H1 (cell line): Measurements from ENCODE around the gene RLN2. TPM values are rescaled to one million over a fixed set of nuclear protein-coding genes. Genes with fewer than 3 reads are reported as not detected.

Experiments used
- BRCA1 ChIP-seq: IDR thresholded peaks from 2 replicates; pipeline ENCODE4 v1.6.1; 2012; ENCODE audit warnings: low read depth, low read length, improper control_type of control experiment
- CEBPB ChIP-seq: IDR thresholded peaks from 2 replicates; pipeline ENCODE4 v1.6.1; 2012; ENCODE audit warnings: low read depth, low read length
- CTBP2 ChIP-seq: IDR thresholded peaks from 2 replicates; pipeline ENCODE4 v1.7.0; 2011; ENCODE audit warnings: borderline replicate concordance, mild to moderate bottlenecking, moderate library complexity, mixed read lengths, low read length; ENCODE audit not compliant: insufficient read depth, insufficient read length
- GABPA ChIP-seq: IDR thresholded peaks from 2 replicates; pipeline ENCODE4 v1.6.1; 2011; ENCODE audit warnings: mild to moderate bottlenecking, low read length, moderate library complexity, borderline replicate concordance; ENCODE audit not compliant: insufficient read depth
- RAD21 ChIP-seq, 2 experiments: IDR thresholded peaks in 1 of 2; conservative IDR thresholded peaks in 1 of 2; 2 replicates each; pipeline ENCODE4 v1.6.1; 2011; ENCODE audit warnings: low read depth in 2 of 2, low read length in 2 of 2, improper control_type of control experiment in 1 of 2, inconsistent platforms in 1 of 2, mild to moderate bottlenecking in 1 of 2, moderate library complexity in 1 of 2
- TAF1 ChIP-seq: IDR thresholded peaks from 2 replicates; pipeline ENCODE4 v1.6.1; 2011; ENCODE audit warnings: mild to moderate bottlenecking, low read depth, low read length
- TAF7 ChIP-seq: optimal IDR thresholded peaks from 2 replicates; pipeline ENCODE3; 2011; ENCODE audit warnings: low read depth, mild to moderate bottlenecking, inconsistent platforms, low read length, moderate library complexity, borderline replicate concordance
- polyA plus RNA-seq, 7 experiments: library from polyadenylated mRNA; depleted of rRNA in 3 of 7; stranded (reverse) in 5 of 7; unstranded in 2 of 7; fragments of >200 nt in 5 of 7; fragments of 200-250 nt in 2 of 7; gene quantifications; 1 replicate in 5 of 7; 2 replicates in 1 of 7; 4 replicates in 1 of 7; pipeline versions ENCODE4 v1.2.1 to v1.2.3, GENCODE V29; 2011 to 2013; ENCODE audit warnings: missing spikeins in 2 of 7, mixed read lengths in 2 of 7
- total RNA-seq: library from RNA; stranded (reverse); fragmentation: NEBNext Ultra II Directional; extraction: Animal tissue kit (Norgen Biotek cat#: 25700); gene quantifications from 2 replicates; pipeline ENCODE4 v1.2.1, GENCODE V29; 2021

Gene RLN2
- total and polyA plus RNA-seq, 2 of the 8 experiments (the other 6 are each of a cell fraction or from before 2014, with no cell fraction given), result 4.5 to 6.0 TPM

- TF ChIP-seq BRCA1 (no peak), CTBP2 (no peak), CEBPB (no peak), RAD21 (IDR thresholded peaks at IDR 0.05 in 1 of 2, conservative IDR thresholded peaks at IDR 0.05 in 1 of 2; ENCODE audit: low read depth in 2 of 2, low read length in 2 of 2) (no peak), GABPA (no peak), TAF7 (no peak), TAF1 (no peak)
These were observed 18.3 kb downstream of the RLN2 start (continued) for GRCh38 chr9:5286262-5286661.
